IPS-18a (cell line): ENCODE data around the gene APBA2.

Source experiments
- H3K27ac ChIP-seq: one replicate; pipeline ENCODE4 v1.5.1; 2013; ENCODE audit warnings: low read length
- H3K27me3 ChIP-seq: one replicate; pipeline ENCODE4 v1.6.1; 2013; ENCODE audit warnings: mild to moderate bottlenecking, low read length; ENCODE audit not compliant: control insufficient read depth, insufficient read depth
- H3K36me3 ChIP-seq: one replicate; pipeline ENCODE4 v1.6.1; 2013; ENCODE audit warnings: low read depth, low read length; ENCODE audit not compliant: control insufficient read depth
- H3K4me1 ChIP-seq: one replicate; pipeline ENCODE4 v1.6.1; 2013; ENCODE audit warnings: low read depth, low read length; ENCODE audit not compliant: control insufficient read depth
- H3K4me3 ChIP-seq: one replicate; pipeline ENCODE4 v1.5.1; 2013; ENCODE audit warnings: low read length
- H3K9ac ChIP-seq: one replicate; pipeline ENCODE4 v1.6.1; 2013; ENCODE audit warnings: mild to moderate bottlenecking, low read length, moderate library complexity
- H3K9me3 ChIP-seq: one replicate; pipeline ENCODE4 v1.6.1; 2013; ENCODE audit warnings: low read depth, low read length; ENCODE audit not compliant: control insufficient read depth

The APBA2 gene

GRCh38 chr15:28919679-28920655, 34.2 kb downstream of the APBA2 start:
- Histone ChIP-seq H3K27me3 (no peaks in the 10 kb centered on the region), H3K9me3 (no peaks in the 10 kb centered on the region), H3K4me3 (no peak overlapping the region), H3K9ac (no peak overlapping the region), H3K36me3 (peaks cover 4% of the 10 kb centered on the region), H3K27ac (no peak overlapping the region), H3K4me1 (peaks cover 6% of the 10 kb centered on the region)

GRCh38 chr15:28920781-28921331, 35.1 kb downstream of the APBA2 start:
- H3K36me3 ChIP-seq, result peaks cover 4% of the 10 kb centered on the region
- peaks cover 6% of the 10 kb centered on the region for H3K4me1 ChIP-seq
- H3K27me3 ChIP-seq, result no peaks in the 10 kb centered on the region
- H3K27ac ChIP-seq, result no peak overlapping the region
- H3K9me3 ChIP-seq, result no peaks in the 10 kb centered on the region
- H3K9ac ChIP-seq, result no peak overlapping the region
- no peak overlapping the region for H3K4me3 ChIP-seq

- H3K27ac ChIP-seq, result no peak overlapping the region
- no peak overlapping the region for H3K9ac ChIP-seq
- peaks cover 4% of the 10 kb centered on the region for H3K36me3 ChIP-seq
- no peaks in the 10 kb centered on the region for H3K27me3 ChIP-seq
- peaks cover 6% of the 10 kb centered on the region for H3K4me1 ChIP-seq
- H3K4me3 ChIP-seq, result no peak overlapping the region
- no peaks in the 10 kb centered on the region for H3K9me3 ChIP-seq
These were observed 35.6 kb downstream of the APBA2 start for GRCh38 chr15:28921336-28921735.

GRCh38 chr15:28921919-28922706, 36.3 kb downstream of the APBA2 start:
- peaks cover 4% of the 10 kb centered on the region for H3K36me3 ChIP-seq
- no peak overlapping the region for H3K9ac ChIP-seq
- no peak overlapping the region for H3K4me3 ChIP-seq
- peaks cover 6% of the 10 kb centered on the region for H3K4me1 ChIP-seq
- H3K27ac ChIP-seq, result no peak overlapping the region
- H3K27me3 ChIP-seq, result no peaks in the 10 kb centered on the region
- no peaks in the 10 kb centered on the region for H3K9me3 ChIP-seq

GRCh38 chr15:28922707-28923012, 36.9 kb downstream of the APBA2 start:
- H3K27ac ChIP-seq, result no peak overlapping the region
- no peak overlapping the region for H3K4me3 ChIP-seq
- no peak overlapping the region for H3K9ac ChIP-seq
- H3K27me3 ChIP-seq, result no peaks in the 10 kb centered on the region
- H3K36me3 ChIP-seq, result peaks cover 4% of the 10 kb centered on the region
- no peaks in the 10 kb centered on the region for H3K9me3 ChIP-seq
- H3K4me1 ChIP-seq, result peaks cover 5% of the 10 kb centered on the region

- no peak overlapping the region for H3K4me3 ChIP-seq
- no peaks in the 10 kb centered on the region for H3K9me3 ChIP-seq
- no peaks in the 10 kb centered on the region for H3K4me1 ChIP-seq
- no peak overlapping the region for H3K9ac ChIP-seq
- peaks cover 4% of the 10 kb centered on the region for H3K36me3 ChIP-seq
- no peak overlapping the region for H3K27ac ChIP-seq
- no peaks in the 10 kb centered on the region for H3K27me3 ChIP-seq
These were observed 38.0 kb downstream of the APBA2 start for GRCh38 chr15:28923726-28924280.

- peaks cover 4% of the 10 kb centered on the region for H3K36me3 ChIP-seq
- H3K27ac ChIP-seq, result no peak overlapping the region
- H3K9ac ChIP-seq, result no peak overlapping the region
- no peaks in the 10 kb centered on the region for H3K9me3 ChIP-seq
- no peaks in the 10 kb centered on the region for H3K4me1 ChIP-seq
- no peaks in the 10 kb centered on the region for H3K27me3 ChIP-seq
- H3K4me3 ChIP-seq, result no peak overlapping the region
These were observed 41.3 kb downstream of the APBA2 start for GRCh38 chr15:28927043-28927442.

DNA sequence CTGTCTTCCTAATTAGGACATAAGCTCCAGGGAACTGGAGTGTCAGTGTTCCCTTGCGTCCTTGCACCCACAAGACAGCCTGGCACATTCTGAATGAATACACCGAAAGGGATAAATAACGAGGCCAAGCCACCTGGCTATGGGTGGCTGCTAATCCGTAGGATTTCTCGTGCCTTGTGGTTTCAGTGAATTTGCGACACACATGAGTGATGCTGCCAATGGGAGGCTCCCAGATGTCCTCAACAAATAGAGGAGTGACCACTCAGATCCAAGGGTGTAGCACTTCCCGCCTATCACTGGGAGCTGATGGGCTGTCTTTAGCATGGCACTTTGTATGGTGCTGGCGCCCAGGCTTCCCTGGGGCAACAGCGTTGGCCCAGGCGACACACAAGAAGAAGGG, 43.4 kb downstream of the APBA2 start:
- H3K9me3 ChIP-seq, result no peaks in the 10 kb centered on the region
- H3K27me3 ChIP-seq, result no peaks in the 10 kb centered on the region
- no peaks in the 10 kb centered on the region for H3K36me3 ChIP-seq
- H3K27ac ChIP-seq, result no peak overlapping the region
- H3K4me1 ChIP-seq, result no peaks in the 10 kb centered on the region
- no peak overlapping the region for H3K9ac ChIP-seq
- H3K4me3 ChIP-seq, result no peak overlapping the region

DNA sequence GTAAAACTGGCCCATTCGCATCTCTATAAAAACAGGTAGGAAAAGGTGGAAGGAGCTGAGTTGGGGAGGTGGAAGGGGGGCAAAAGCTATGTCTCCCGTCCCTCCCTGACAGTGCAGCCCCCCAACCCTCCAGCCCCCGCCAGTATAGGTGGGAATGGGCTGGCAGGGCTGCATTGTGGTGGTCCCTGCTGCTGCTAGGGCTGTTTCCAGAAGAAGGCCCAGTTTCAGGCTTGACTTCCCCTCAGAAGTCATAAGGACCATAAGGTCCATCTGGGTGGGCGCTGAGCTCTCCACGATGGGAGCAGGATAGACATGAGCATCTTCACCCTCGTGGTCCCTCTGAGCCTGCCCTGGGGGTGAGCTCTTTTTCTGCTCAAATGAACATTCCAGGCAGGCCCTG, 44.2 kb downstream of the APBA2 start:
- Histone ChIP-seq H3K4me1 (no peaks in the 10 kb centered on the region), H3K9me3 (no peaks in the 10 kb centered on the region), H3K27me3 (no peaks in the 10 kb centered on the region), H3K36me3 (no peaks in the 10 kb centered on the region), H3K27ac (no peak overlapping the region), H3K9ac (no peak overlapping the region), H3K4me3 (no peak overlapping the region)

- Histone ChIP-seq H3K36me3 (no peaks in the 10 kb centered on the region), H3K4me1 (no peaks in the 10 kb centered on the region), H3K4me3 (no peak overlapping the region), H3K9ac (no peak overlapping the region), H3K27ac (no peak overlapping the region), H3K9me3 (no peaks in the 10 kb centered on the region), H3K27me3 (no peaks in the 10 kb centered on the region)
These were observed 44.9 kb downstream of the APBA2 start for GRCh38 chr15:28930476-28931291.

DNA sequence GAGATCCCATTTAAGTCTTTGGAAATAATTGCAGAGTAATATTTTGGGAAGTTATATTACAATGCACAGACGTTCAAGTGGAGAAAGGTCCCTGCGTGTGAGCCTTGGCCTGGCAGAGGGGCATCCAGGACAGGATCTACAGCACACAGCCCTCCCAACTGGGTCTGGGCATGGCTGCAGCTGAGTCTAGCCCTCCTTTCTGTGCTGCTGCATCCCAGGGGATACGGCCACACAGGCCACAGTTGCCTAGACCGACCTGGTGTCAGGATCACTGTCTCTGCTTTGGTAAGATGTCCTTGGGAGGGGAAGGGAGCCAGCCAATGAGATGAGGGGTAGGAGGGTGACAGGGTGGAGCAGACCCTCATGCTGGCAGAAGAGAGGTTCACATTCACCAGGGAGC, 46.1 kb downstream of the APBA2 start:
- Histone ChIP-seq H3K27ac (no peak overlapping the region), H3K27me3 (no peaks in the 10 kb centered on the region), H3K4me1 (no peaks in the 10 kb centered on the region), H3K36me3 (no peaks in the 10 kb centered on the region), H3K4me3 (no peak overlapping the region), H3K9ac (no peak overlapping the region), H3K9me3 (no peaks in the 10 kb centered on the region)
